ENCODE data around the gene PPFIA1.

- no peak for TF ChIP-seq CHD2 (IDR thresholded peaks at IDR 0.05; ENCODE audit: low read length, partially characterized antibody)
- no peak for TF ChIP-seq CTCF (IDR thresholded peaks at IDR 0.05)
- no peak for TF ChIP-seq ESRRA (IDR thresholded peaks at IDR 0.05; ENCODE audit: borderline replicate concordance, low read length)
- TF ChIP-seq PBX3 (IDR thresholded peaks at IDR 0.05): no peak
- no peak for TF ChIP-seq SMC3 (IDR thresholded peaks at IDR 0.05)
- no peak for TF ChIP-seq JUN (IDR thresholded peaks at IDR 0.05)
- TF ChIP-seq EP300 (IDR thresholded peaks at IDR 0.05): no peak
- no peak for TF ChIP-seq MAFK (IDR thresholded peaks at IDR 0.05; ENCODE audit: partially characterized antibody)
- no peak for TF ChIP-seq POLR2A (IDR thresholded peaks at IDR 0.05; ENCODE audit: low read length)
- TF ChIP-seq KDM5A (IDR thresholded peaks at IDR 0.05): no peak
These were observed 114.2 kb downstream of the PPFIA1 start for GRCh38 chr11:70384566-70385152.
